Measurements from ENCODE around the gene PRPSAP2. TPM values are rescaled to one million over a fixed set of nuclear protein-coding genes. Genes with fewer than 3 reads are reported as not detected.

PRPSAP2 gene
- total RNA-seq, 3 donors from 2014 or later, result 32.6 to 42.1 (median 35.0) TPM

DNA sequence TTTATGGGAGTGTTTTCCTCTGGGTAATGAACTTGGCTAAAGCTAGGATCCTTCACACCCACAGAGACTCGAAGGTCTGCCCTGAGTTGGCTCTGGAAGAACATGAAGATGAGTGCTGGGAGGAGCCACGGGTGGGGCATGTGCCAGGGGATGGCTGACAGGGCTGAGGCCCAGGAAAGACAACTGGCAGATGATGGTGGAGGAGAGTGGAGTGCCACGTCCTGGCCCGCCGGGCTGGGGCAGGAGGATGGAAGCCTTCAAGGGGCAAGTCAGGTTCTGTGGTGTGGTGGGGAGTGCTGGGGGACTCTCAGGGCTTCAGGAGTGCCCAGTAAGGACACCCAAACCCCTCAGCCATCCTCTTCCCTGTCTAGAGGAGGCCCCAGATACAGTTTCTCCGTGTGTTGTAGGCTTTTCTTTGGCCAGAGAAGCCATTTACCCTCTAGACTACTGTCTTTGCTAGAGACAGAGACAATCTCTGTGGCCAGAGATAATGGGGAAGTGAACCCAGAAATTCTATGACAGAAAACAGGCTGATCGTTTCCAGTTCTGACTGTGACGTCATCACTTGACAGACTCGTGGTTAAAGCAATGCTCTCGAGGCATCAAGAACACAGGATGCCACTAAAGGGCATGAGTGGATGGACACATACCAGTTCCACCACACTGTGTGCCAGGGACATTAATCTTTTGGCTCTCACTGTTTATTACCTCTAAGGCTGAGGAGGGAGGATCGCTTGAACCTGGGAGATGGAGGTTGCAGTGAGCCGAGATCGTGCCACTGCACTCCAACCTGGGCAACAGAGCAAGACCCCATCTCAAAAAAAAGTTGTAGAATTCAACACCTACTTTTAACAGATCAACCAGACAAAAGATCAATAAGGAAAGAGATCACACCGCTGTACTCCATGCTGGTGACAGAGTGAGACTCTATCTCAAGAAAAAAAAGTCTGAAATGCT, 75.4 kb downstream of the PRPSAP2 start:
- TF ChIP-seq CTCF (IDR thresholded peaks at IDR 0.05), result no peak
- Histone ChIP-seq H3K4me1 (ENCODE audit: low read depth) (peaks cover 6% of the 10 kb centered on the region), H3K4me3 (no peak overlapping the region), H3K9me3 (no peaks in the 10 kb centered on the region), H3K36me3 (ENCODE audit: low read depth) (no peaks in the 10 kb centered on the region)
- ATAC-seq (peak; percentile 59), DNase-seq (no peak)
- intact Hi-C loops (cut with DNase I, micrococcal nuclease), result no loop called here

GRCh38 chr17:18937981-18938691, 80.2 kb downstream of the PRPSAP2 start:
- Histone ChIP-seq H3K4me1 (ENCODE audit: low read depth) (peaks cover 4% of the 10 kb centered on the region), H3K9me3 (no peaks in the 10 kb centered on the region), H3K36me3 (ENCODE audit: low read depth) (no peaks in the 10 kb centered on the region), H3K4me3 (no peak overlapping the region)
- no peak for TF ChIP-seq CTCF (IDR thresholded peaks at IDR 0.05)
- DNase-seq (no peak), ATAC-seq (peak; percentile 93)
- intact Hi-C loops (cut with DNase I, micrococcal nuclease), result no loop called here

GRCh38 chr17:18938692-18939023, 80.7 kb downstream of the PRPSAP2 start:
- Histone ChIP-seq H3K36me3 (ENCODE audit: low read depth) (no peaks in the 10 kb centered on the region), H3K9me3 (no peaks in the 10 kb centered on the region), H3K4me1 (ENCODE audit: low read depth) (peaks cover 4% of the 10 kb centered on the region), H3K4me3 (no peak overlapping the region)
- ATAC-seq, result peak; percentile 55
- intact Hi-C loops (cut with DNase I, micrococcal nuclease), result no loop called here
- no peak for TF ChIP-seq CTCF (IDR thresholded peaks at IDR 0.05)
- DNase-seq, result no peak

DNA sequence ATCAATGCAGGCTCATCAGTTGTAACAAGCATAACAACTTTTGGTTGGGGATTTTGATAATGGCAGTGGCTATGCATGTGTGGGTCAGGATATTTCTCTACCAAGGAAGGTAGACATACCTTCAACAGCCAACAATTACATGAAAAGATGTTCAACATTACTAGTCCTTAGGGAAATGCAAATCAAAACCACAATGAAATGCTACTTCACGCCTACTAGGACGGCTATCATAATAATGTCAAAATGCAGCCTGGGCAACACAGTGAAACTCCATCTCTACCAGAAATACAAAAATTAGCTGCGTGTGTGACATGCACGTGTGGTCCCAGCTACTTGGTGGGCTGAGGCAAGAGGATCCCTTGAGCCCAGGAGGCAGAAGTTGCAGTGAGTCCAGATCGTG, 86.7 kb downstream of the PRPSAP2 start:
- Histone ChIP-seq H3K4me3 (no peak overlapping the region), H3K36me3 (ENCODE audit: low read depth) (no peaks in the 10 kb centered on the region), H3K9me3 (no peaks in the 10 kb centered on the region), H3K4me1 (ENCODE audit: low read depth) (no peaks in the 10 kb centered on the region)
- no peak for DNase-seq
- no peak for TF ChIP-seq CTCF (IDR thresholded peaks at IDR 0.05)
- intact Hi-C loops (cut with DNase I, micrococcal nuclease), result no loop called here
- ATAC-seq, result no peak

- DNase-seq (no peak), ATAC-seq (no peak)
- Histone ChIP-seq H3K4me3 (no peak overlapping the region), H3K9me3 (no peaks in the 10 kb centered on the region), H3K4me1 (ENCODE audit: low read depth) (no peaks in the 10 kb centered on the region), H3K36me3 (ENCODE audit: low read depth) (no peaks in the 10 kb centered on the region)
- intact Hi-C loops (cut with DNase I, micrococcal nuclease), result no loop called here
- no peak for TF ChIP-seq CTCF (IDR thresholded peaks at IDR 0.05)
Measured at GRCh38 chr17:18946536-18946935, 88.6 kb downstream of the PRPSAP2 start.

All from mucosa of descending colon (tissue), 3 donors.